ENCODE data around the gene ELSPBP1.

DNA sequence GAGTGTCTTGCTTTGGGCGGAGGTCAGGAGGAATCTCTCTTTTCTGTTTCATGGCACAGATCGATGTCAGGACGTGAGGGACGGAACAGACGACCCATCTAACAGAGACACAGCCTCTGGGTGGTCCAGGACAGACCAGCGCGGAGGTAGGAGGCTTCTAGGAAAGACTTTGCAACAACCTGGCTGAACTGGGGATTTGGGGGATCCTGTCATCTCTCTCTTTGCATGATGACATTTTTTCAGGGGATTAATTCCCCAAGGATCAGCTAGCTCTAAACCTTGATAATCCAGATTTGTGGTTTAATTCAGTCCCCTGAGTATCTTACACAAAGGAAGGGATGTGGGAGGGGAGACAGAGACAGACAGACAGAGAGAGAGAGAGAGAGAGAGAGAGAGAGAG is 35.0 kb downstream of the ELSPBP1 start:
- TF ChIP-seq POLR2AphosphoS5 (IDR thresholded peaks at IDR 0.05; ENCODE audit: borderline replicate concordance, low read depth, low read length), result no peak
- no peak for TF ChIP-seq EZH2 (IDR thresholded peaks at IDR 0.05)
- no peak for TF ChIP-seq FOXP2 (optimal IDR thresholded peaks at IDR 0.05; ENCODE audit: control extremely low read depth, extremely low read length, insufficient read depth)

All from SK-N-MC (cell line).